Esophagus muscularis mucosa (tissue), 3 donors: ENCODE measurements around the gene CCDC116.

Source experiments
- POLR2A ChIP-seq: fragments of 450-650 bp; IDR thresholded peaks from one replicate; pipeline ENCODE4 v1.6.1; 2017; ENCODE audit warnings: antibody characterized with exemption, moderate library complexity, mild to moderate bottlenecking, low read depth
- TF ChIP-seq, protein P1 (sequence below), 3 experiments: fragments of 200-600 bp in 2 of 3; fragments of 450-650 bp in 1 of 3; sonication (generic) in 2 of 3; IDR thresholded peaks; one replicate each; pipeline ENCODE4 v1.5.1; 2017 to 2019; ENCODE audit warnings: antibody characterized with exemption in 3 of 3, mild to moderate bottlenecking in 2 of 3, moderate library complexity in 1 of 3

DNA sequence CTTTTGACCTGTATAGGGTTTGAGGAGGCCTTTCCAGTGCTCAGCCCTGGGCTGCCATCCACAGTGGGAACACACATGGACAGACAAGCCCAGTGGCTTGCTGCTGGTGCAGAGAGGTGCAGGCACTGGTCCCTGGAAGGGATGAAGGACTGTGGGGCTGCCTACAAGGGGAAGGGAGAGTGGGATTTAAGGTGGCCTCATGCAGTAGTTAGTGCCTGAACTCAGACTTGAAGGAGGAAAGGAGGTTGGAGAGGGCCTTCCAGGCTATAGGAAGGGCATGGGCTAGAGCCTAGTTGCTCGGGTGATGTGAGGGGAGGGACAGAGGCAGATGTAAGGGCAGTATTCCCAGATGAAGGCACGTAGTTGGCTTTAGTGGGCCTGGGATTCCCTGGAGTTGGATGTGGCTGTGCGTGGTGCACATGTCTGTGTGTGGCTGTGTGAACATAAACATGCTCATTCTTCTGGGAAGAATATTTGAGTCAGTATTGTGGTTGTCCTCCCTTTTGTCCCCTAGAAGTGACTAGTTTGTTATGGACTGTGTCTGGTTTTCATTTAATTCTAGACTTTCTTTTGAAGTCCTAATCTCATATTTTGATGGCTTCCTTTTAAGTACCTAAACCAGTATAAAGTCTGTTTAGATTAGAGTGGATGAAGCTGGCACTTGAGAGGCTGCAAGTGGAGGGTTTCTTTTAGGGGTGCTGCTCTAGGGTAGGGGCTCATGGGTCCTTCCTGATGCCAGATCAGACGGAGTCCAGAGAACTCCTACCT is 21.2 kb upstream of the CCDC116 start:
- TF ChIP-seq, protein P1, sequence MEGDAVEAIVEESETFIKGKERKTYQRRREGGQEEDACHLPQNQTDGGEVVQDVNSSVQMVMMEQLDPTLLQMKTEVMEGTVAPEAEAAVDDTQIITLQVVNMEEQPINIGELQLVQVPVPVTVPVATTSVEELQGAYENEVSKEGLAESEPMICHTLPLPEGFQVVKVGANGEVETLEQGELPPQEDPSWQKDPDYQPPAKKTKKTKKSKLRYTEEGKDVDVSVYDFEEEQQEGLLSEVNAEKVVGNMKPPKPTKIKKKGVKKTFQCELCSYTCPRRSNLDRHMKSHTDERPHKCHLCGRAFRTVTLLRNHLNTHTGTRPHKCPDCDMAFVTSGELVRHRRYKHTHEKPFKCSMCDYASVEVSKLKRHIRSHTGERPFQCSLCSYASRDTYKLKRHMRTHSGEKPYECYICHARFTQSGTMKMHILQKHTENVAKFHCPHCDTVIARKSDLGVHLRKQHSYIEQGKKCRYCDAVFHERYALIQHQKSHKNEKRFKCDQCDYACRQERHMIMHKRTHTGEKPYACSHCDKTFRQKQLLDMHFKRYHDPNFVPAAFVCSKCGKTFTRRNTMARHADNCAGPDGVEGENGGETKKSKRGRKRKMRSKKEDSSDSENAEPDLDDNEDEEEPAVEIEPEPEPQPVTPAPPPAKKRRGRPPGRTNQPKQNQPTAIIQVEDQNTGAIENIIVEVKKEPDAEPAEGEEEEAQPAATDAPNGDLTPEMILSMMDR (IDR thresholded peaks at IDR 0.05): no peak
- no peak for TF ChIP-seq POLR2A
